HG02642 (cell line): ENCODE measurements around the gene FOXL1.

Source experiments
- ATAC-seq: cut with Tn5 transposase; IDR thresholded peaks from one replicate; pipeline ENCODE4 v1.9.1; 2021; ENCODE audit warnings: mild to moderate bottlenecking; ENCODE audit not compliant: unreplicated experiment, poor library complexity

The FOXL1 gene

GRCh38 chr16:86547286-86547685 is 31.1 kb upstream of the FOXL1 start:
- no peak for ATAC-seq

- ATAC-seq: no peak
These were observed 29.1 kb upstream of the FOXL1 start for GRCh38 chr16:86549076-86549892.

DNA sequence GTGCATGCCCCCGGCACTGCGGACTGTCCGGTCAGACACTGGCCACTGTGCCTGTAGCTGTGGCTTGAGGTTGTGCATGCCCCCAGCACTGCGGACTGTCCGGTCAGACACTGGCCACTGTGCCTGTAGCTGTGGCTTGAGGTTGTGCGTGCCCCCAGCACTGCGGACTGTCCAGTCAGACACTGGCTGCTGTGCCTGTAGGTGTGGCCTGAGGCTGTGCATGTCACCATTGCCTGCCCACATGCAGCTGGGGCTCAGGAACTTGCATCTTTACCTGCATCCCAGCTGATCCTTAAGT is 28.5 kb upstream of the FOXL1 start:
- ATAC-seq: no peak

- no peak for ATAC-seq
These were observed 28.1 kb upstream of the FOXL1 start for GRCh38 chr16:86550281-86550680.

GRCh38 chr16:86553356-86553755 is 25.0 kb upstream of the FOXL1 start:
- no peak for ATAC-seq

DNA sequence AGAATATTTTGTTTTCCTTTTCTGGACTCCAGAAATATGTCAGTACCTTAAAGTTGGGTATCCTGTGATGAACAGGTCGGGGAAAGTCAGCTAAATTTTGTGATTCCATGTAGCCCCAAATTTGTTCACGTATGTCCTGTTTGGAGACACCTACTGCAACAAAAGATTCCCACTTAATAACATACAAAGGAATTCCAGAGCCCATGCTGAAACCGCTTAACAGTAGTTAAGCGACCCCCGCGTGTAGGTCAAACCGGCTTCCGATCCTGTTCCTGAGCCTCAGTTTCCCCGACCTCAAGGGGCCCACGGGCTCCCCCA is 23.8 kb upstream of the FOXL1 start:
- peak; percentile 9 for ATAC-seq

GRCh38 chr16:86554917-86555703 is 23.2 kb upstream of the FOXL1 start, which contains the start of gene MTHFSD:
Gene MTHFSD (minus strand): TSS chr16:86555235. CDS start chr16:86555184, 51 bp downstream.
- ATAC-seq: peak; percentile 95

GRCh38 chr16:86555704-86556075 is 22.7 kb upstream of the FOXL1 start:
- no peak for ATAC-seq

DNA sequence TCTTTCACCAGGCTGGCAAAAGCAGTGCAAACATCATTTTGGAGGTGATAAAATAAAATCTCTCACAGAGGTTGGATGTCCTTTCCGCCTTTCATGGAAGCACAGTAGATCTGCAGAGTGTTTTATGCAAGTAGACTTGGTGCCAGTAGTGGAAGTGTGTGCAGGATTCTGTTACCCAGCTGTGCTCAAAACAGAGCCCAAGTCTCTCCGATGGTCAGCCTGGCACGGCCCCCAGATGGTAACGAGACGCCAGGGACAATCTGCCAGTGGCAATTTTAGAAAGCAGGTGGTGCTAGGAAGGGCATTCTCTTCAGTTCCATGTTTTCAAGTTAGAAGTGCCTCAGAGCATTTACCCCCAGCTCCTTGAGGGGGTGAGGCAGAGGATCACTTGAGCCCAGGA is 21.8 kb upstream of the FOXL1 start:
- ATAC-seq: no peak

DNA sequence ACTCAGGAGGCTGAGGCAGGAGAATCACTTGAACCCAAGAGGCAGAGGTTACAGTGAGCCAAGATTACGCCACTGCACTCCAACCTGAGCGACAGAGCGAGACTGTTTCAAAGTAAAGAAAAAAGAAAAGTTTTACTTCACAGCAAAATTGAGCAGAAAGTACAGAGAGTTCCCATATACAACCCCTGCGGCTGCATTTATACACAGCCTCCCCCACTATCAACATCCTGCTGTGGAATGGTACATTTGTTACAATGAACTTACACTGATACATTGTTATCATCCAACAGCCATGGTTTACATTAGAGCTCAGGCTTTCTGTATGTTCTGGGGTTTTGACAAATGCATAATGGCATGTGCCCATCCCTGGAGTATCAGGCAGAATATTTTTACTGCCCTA is 20.8 kb upstream of the FOXL1 start:
- ATAC-seq: no peak

- ATAC-seq: no peak
These were observed 19.8 kb upstream of the FOXL1 start for GRCh38 chr16:86558355-86559193.

DNA sequence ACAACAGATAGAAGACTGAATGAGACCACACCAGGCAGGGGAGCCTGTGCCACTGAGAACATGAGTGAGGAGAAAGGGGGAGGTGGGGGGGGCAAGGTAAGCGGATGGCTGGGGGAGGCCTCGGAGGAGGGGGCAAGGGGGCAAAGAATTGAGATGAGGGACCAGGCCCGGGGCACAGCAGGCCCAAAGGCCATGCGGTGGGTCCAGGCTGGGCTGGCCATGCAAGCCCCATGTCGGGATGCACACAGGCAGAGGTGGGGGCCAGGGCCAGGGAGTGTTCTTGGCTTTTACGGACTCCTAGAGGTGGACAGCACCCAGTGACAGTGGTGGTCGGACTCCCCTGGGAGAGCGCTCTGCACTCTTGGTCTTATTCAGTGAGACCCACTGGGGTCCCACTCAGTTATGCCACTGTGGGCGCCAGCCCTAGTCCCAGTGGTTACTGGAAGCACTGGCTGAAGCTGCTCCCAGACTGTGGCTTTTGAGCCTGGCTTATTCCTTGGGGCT is 18.5 kb upstream of the FOXL1 start:
- ATAC-seq: no peak

- ATAC-seq: no peak
These were observed 16.0 kb upstream of the FOXL1 start for GRCh38 chr16:86562356-86562755.

DNA sequence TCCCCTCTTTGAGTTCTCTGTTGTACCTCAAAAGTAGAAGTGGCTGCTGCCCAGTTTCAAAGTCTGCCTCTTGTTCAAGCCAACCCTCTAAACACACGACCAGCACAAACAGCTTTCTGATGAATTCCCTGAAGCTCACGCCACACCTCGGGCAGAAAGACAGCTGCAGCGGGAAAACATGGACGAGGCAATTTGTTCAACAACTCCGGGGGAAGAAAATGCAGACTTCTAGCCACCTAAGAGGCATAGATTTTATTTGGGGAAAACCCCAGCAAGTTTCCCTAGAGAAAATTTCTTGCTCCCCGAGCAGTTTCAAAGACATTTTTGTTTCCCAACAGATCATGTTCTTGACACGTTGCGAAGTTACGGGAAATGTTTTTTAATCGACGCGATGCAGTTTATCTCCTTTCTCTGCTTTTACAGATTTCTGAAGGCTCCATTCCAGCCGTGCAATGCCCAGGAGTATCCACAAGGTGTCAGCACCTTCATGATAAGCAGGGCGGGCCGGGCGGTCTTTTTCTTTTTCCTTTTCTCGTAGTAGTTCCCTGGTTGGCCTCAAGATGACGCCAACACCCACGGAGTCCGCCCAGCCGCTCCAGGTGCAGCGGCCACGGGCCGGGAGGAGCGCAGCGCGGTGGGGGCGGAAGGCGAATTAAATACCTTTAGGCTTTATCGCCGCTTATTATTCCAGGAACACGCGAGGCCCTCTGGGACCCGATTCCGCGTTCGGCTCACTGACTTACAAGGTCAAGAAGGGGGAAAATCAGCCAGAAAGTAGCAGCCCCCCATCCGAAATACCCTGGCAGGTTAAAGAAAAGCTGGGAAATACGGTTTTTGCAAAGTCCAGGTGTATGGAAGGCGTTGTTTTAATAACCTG is 14.6 kb upstream of the FOXL1 start:
- ATAC-seq: peak; percentile 80

DNA sequence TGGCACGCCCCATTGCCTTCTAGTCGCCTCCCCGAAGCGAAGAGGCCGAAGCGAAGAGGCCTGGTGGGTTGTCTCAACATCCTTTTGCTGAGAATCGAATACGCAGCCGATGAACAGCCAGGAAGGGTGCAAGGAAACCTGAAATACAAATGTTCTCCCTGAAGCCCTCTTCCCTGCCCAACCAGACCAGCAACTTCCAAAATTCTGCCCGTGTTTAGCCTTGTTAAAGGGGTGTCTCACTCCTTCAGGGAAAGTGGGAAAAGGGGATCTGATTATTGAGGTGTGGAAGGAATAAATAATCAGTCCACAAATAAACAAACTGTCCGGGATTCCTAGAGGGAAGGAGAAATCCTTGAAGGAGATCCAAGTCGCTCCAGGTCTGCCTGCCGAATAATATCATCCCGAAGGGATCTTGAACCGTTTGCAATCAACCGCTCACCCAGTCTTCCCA is 13.1 kb upstream of the FOXL1 start:
- no peak for ATAC-seq

GRCh38 chr16:86565644-86566511 is 12.5 kb upstream of the FOXL1 start:
- ATAC-seq: no peak

- ATAC-seq: no peak
These were observed 11.8 kb upstream of the FOXL1 start, which contains the start of gene FOXC2 for GRCh38 chr16:86566601-86566965. Gene FOXC2 (plus strand): TSS chr16:86566829. CDS start chr16:86567336, 507 bp downstream.

DNA sequence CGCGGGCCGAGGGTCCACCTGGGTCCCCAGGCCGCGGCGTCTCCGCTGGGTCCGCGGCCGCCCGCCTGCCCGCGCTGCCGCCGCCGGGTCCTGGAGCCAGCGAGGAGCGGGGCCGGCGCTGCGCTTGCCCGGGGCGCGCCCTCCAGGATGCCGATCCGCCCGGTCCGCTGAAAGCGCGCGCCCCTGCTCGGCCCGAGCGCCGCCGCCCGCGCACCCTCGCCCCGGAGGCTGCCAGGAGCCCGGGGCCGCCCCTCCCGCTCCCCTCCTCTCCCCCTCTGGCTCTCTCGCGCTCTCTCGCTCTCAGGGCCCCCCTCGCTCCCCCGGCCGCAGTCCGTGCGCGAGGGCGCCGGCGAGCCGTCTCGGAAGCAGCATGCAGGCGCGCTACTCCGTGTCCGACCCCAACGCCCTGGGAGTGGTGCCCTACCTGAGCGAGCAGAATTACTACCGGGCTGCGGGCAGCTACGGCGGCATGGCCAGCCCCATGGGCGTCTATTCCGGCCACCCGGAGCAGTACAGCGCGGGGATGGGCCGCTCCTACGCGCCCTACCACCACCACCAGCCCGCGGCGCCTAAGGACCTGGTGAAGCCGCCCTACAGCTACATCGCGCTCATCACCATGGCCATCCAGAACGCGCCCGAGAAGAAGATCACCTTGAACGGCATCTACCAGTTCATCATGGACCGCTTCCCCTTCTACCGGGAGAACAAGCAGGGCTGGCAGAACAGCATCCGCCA is 11.2 kb upstream of the FOXL1 start:
- no peak for ATAC-seq
